Coronary artery (tissue), 2 donors: ENCODE data around the gene C16orf74.

Source experiments
- DNase-seq: peaks from one replicate; pipeline ENCODE4 v3.0.0-alpha.2; 2017; ENCODE audit warnings: low spot score
- H3K27ac ChIP-seq, 2 donors: fragments of 200-600 bp; sonication (generic); one replicate each; pipeline ENCODE4 v1.5.1; 2016 to 2019
- H3K4me3 ChIP-seq: fragments of 200-600 bp; sonication (generic); 2 replicates; pipeline ENCODE4 v1.5.1; 2016; ENCODE audit warnings: mild to moderate bottlenecking, moderate library complexity
- CTCF ChIP-seq: fragments of 200-600 bp; sonication (generic); IDR thresholded peaks from one replicate; pipeline ENCODE4 v1.5.1; 2019; ENCODE audit warnings: antibody characterized with exemption

Gene C16orf74

GRCh38 chr16:85681255-85681654 lies 69.6 kb downstream of the C16orf74 start:
- no peak for TF ChIP-seq CTCF
- H3K4me3 ChIP-seq, result no peak overlapping the region
- no peak for DNase-seq
- H3K27ac ChIP-seq, result no peak overlapping the region

- no peak for DNase-seq
- Histone ChIP-seq H3K27ac (no peak overlapping the region), H3K4me3 (no peak overlapping the region)
- no peak for TF ChIP-seq CTCF
Observed at GRCh38 chr16:85680352-85680944, 70.4 kb downstream of the C16orf74 start.

- no peak for DNase-seq
- no peak for TF ChIP-seq CTCF
- no peak overlapping the region for H3K4me3 ChIP-seq
- no peak overlapping the region for H3K27ac ChIP-seq
Observed at GRCh38 chr16:85679870-85680269, 71.0 kb downstream of the C16orf74 start.

DNA sequence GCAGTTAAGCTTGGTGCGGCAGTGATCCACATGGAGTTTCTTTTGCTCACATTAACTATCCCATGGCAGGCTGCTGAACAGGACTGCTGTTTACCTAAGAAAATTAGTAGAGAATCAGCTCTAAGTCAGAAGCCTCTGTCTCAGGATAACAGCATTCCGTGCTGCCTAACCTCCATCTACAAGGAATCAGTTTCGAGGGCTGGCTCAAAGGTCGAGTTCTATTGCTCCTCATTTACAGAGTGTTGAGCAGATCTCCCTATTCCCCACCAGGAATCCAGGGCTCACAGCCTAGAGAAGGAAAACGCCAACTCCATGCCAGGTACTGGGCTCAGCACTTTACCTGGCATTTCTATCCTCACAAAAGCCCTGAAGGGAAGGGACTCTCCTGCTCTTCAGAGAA lies 72.1 kb downstream of the C16orf74 start:
- Histone ChIP-seq H3K4me3 (no peak overlapping the region), H3K27ac (no peak overlapping the region)
- no peak for TF ChIP-seq CTCF
- no peak for DNase-seq

- DNase-seq, result no peak
- no peak for TF ChIP-seq CTCF
- Histone ChIP-seq H3K4me3 (no peak overlapping the region), H3K27ac (no peak overlapping the region)
Observed at GRCh38 chr16:85678016-85678415, 72.9 kb downstream of the C16orf74 start.

- Histone ChIP-seq H3K4me3 (no peak overlapping the region), H3K27ac (no peak overlapping the region)
- no peak for DNase-seq
- TF ChIP-seq CTCF, result no peak
Observed at GRCh38 chr16:85677383-85677967, 73.4 kb downstream of the C16orf74 start.

DNA sequence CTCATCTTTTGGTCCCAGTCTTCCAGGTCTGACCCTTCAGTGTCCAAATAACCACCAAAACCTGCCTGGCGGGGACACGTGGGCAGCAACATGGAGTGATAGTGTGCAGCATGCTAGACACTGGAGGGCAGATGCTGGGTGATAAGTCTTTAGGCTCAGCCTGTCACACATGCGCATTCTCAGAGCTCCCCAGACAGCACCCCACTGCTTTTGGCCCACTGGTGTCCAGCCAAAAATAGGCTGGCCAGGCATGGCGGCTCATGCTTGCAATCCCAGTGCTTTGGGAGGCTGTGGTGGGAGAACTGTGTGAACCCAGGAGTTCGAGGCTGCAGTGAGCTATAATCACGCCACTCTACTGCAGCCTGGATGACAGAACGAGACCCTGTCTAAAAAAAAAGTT lies 74.4 kb downstream of the C16orf74 start:
- no peak for TF ChIP-seq CTCF
- DNase-seq, result no peak
- Histone ChIP-seq H3K27ac (no peak overlapping the region), H3K4me3 (no peak overlapping the region)
